Heart right ventricle (tissue), 16 donors: ENCODE results near the gene SNRPA. TPM values are rescaled to one million over a fixed set of nuclear protein-coding genes. Genes with fewer than 3 reads are reported as not detected.
"Not testable (repeated sequence)": the region's sequence is repeated elsewhere in the genome, so short reads cannot be mapped to it uniquely, and the experiment has no call there.

Experiments
- ATAC-seq, 8 donors: fragments of 200-7000 bp; cut with Tn5 transposase; one replicate each; pipeline ENCODE4 v1.9.1; 2020; ENCODE audit warnings: mild to moderate bottlenecking in 8 of 8, moderate library complexity in 8 of 8, moderate number of reproducible peaks in 1 of 8
- DNase-seq, 2 donors: peaks; one replicate each; pipeline ENCODE4 v3.0.0-alpha.2; 2020
- H3K27ac ChIP-seq, 10 donors: fragments of 200-600 bp; sonication (generic) in 2 of 10; one replicate each; pipeline versions ENCODE4 v1.5.0 to v1.8.0; 2020 to 2022; ENCODE audit warnings: mild to moderate bottlenecking in 3 of 10
- H3K27me3 ChIP-seq, 7 donors: fragments of 200-600 bp; one replicate each; pipeline ENCODE4 v1.8.0; 2021 to 2022; ENCODE audit warnings: mild to moderate bottlenecking in 2 of 7
- H3K36me3 ChIP-seq, 9 donors: fragments of 200-600 bp; sonication (generic) in 1 of 9; one replicate each; pipeline versions ENCODE4 v1.5.0 to v1.8.0; 2020 to 2022; ENCODE audit warnings: mild to moderate bottlenecking in 2 of 9
- H3K4me1 ChIP-seq, 9 donors: fragments of 200-600 bp; sonication (generic) in 1 of 9; one replicate each; pipeline versions ENCODE4 v1.5.0 to v1.8.0; 2020 to 2022; ENCODE audit warnings: mild to moderate bottlenecking in 4 of 9
- H3K4me3 ChIP-seq, 10 donors: fragments of 200-600 bp; sonication (generic) in 2 of 10; one replicate each; pipeline versions ENCODE4 v1.5.0 to v1.8.0; 2020 to 2022; ENCODE audit warnings: mild to moderate bottlenecking in 7 of 10, moderate library complexity in 2 of 10
- H3K9me3 ChIP-seq, 11 donors: fragments of 200-600 bp in 10 of 11; sonication (generic) in 2 of 11; one replicate each; pipeline versions ENCODE4 v1.5.0 to v1.8.0; 2013 to 2022; ENCODE audit warnings: mild to moderate bottlenecking in 2 of 11, control low read depth in 1 of 11, moderate library complexity in 1 of 11
- WGBS, 2 donors: extraction: QIAGEN DNeasy Blood & Tissue Kit; methylation state at CpG; one replicate each; pipeline ENCODE4 v1.1.7; 2013; ENCODE audit warnings: inconsistent platforms in 1 of 2; 5-methylcytosine and 5-hydroxymethylcytosine counted together
- intact Hi-C, 10 donors: fragments of 100-400 bp; cut with DNase I; formaldehyde crosslinking; loops; one replicate each; pipeline versions ENCODE4 v1.11.1 to v1.14.2; 2022
- polyA plus RNA-seq, 2 donors: library from polyadenylated mRNA; stranded (reverse); fragments of 200-250 nt; gene quantifications; one replicate each; pipeline ENCODE4 v1.2.3, GENCODE V29; 2013
- total RNA-seq, 10 donors: library from RNA; stranded (reverse); fragmentation: NEBNext Ultra II Directional in 3 of 10; extraction: Animal tissue kit (Norgen Biotek cat#: 25700) in 3 of 10; gene quantifications; one replicate each; pipeline versions ENCODE4 v1.2.1 to v1.2.4, GENCODE V29; 2021 to 2023
- TF ChIP-seq, protein P1 (sequence below), 9 donors: fragments of 200-600 bp; sonication (generic) in 2 of 9; IDR thresholded peaks; one replicate each; pipeline versions ENCODE4 v1.5.0 to v1.8.0; 2021 to 2022; ENCODE audit warnings: antibody characterized with exemption in 9 of 9, mild to moderate bottlenecking in 5 of 9, moderate library complexity in 1 of 9
- donor health status: Arrhythmogenic right ventricular cardiomyopathy.
- donor health status: ischemic (EF 13 %, LVEDD 7.1; RV severe dilation, severe dysfunction).
- donor health status: healthy with polysubstance abuse.
- donor health status: DM: no; HTN: yes; CAD: no.
- donor health status: DM: no; HTN: no; CAD: no.
- donor health status: ischemic (EF 25% LVEDD 6.9; RV normal size, moderate dysfunction).
- donor health status: ischemic (EF 25% LVEDD 5.7; RV mildly dilated, moderate dysfunction).
- donor health status: healthy.
- donor health status: DM: yes; HTN: yes; CAD: no.
- donor health status: Ischemic cardiomyopathy.
- donor health status: ischemic (EF 35%, LVEDD 5.7; RV mildly dilated, moderate dysfunction).
- donor health status: nonischemic (EF 11% LVEDD 7.7; RV severe dilation, severe dysfunction).
- donor health status: DM: yes; HTN: yes; CAD: no.
- donor health status: PGD.
- donor health status: ischemic (EF 29% LVEDD 5.4; RV normal size, mild dysfunction).
- donor health status: nonischemic (EF 23%, LVEDD 6.1; RV moderate dilation, normal function).

SNRPA gene
- total and polyA plus RNA-seq, 12 donors, result 24.0 to 40.6 (median 35.0) TPM

DNA sequence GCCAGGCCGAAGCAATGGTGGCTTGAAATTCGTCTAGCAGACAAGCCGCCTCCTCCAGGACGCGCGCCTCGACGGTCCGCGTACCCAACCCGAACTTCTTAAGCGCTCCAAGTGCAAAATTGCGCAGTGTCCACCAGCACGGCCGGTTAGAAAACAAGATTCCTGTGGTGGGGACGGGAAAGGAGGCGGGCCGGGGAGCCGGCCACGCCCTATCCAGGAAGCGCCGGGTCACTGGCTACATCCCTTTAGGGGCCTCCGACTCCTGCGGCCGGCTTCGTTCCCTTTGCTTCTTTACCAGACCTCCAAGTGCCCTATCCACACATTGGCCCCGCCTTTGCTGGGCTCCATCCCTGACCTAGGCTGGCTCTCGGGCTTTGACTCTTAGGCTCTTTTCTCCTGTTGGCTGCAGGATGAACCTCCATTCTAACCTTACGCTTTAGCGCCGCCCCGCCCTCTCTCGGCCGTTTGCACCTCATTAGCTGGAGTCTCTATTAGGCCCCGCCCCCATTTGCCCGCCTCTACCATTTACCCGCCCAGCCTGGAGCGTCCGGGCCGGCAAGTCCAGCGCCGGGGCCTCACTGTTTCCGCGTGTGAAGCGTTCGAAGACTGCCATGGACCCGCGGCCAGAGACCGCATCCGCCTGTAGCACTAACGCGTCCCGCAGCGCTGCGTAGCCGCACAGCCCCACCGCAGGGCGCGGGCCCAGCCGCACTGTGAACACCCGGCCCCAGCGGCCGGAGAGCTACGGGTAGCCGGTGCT, 59.8 kb downstream of the SNRPA start:
- WGBS, 2 donors, result 1 to 4% methylated on average over 52 to 64 of the region's 65 CpGs
- Histone ChIP-seq H3K4me1 (peaks cover 12 to 72% (median 55%) of the 10 kb centered on the region in 9 donors), H3K4me3 (peak overlapping the region; percentile 10 to 64 (median 54)), H3K36me3 (peaks cover 0 to 33% (median 11%) of the 10 kb centered on the region in 9 donors), H3K27ac (peak overlapping the region in 9 of 10 donors; percentile 68 to 91 (median 79))
- DNase-seq, result peak; percentile 76 to 81
- not testable (repeated sequence) for H3K27me3 ChIP-seq, H3K9me3 ChIP-seq
- TF ChIP-seq, protein P1, sequence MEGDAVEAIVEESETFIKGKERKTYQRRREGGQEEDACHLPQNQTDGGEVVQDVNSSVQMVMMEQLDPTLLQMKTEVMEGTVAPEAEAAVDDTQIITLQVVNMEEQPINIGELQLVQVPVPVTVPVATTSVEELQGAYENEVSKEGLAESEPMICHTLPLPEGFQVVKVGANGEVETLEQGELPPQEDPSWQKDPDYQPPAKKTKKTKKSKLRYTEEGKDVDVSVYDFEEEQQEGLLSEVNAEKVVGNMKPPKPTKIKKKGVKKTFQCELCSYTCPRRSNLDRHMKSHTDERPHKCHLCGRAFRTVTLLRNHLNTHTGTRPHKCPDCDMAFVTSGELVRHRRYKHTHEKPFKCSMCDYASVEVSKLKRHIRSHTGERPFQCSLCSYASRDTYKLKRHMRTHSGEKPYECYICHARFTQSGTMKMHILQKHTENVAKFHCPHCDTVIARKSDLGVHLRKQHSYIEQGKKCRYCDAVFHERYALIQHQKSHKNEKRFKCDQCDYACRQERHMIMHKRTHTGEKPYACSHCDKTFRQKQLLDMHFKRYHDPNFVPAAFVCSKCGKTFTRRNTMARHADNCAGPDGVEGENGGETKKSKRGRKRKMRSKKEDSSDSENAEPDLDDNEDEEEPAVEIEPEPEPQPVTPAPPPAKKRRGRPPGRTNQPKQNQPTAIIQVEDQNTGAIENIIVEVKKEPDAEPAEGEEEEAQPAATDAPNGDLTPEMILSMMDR (IDR thresholded peaks at IDR 0.05), result peak in 4 of 9 donors; percentile 6 to 22 (median 17)
- intact Hi-C loops, result loop anchor here in 1 of 10 donors (5.0 kb wide), 1 partner anchor 321 kb away; no protein-coding TSS in a partner anchor
- peak; percentile 86 to 93 (median 91) for ATAC-seq

DNA sequence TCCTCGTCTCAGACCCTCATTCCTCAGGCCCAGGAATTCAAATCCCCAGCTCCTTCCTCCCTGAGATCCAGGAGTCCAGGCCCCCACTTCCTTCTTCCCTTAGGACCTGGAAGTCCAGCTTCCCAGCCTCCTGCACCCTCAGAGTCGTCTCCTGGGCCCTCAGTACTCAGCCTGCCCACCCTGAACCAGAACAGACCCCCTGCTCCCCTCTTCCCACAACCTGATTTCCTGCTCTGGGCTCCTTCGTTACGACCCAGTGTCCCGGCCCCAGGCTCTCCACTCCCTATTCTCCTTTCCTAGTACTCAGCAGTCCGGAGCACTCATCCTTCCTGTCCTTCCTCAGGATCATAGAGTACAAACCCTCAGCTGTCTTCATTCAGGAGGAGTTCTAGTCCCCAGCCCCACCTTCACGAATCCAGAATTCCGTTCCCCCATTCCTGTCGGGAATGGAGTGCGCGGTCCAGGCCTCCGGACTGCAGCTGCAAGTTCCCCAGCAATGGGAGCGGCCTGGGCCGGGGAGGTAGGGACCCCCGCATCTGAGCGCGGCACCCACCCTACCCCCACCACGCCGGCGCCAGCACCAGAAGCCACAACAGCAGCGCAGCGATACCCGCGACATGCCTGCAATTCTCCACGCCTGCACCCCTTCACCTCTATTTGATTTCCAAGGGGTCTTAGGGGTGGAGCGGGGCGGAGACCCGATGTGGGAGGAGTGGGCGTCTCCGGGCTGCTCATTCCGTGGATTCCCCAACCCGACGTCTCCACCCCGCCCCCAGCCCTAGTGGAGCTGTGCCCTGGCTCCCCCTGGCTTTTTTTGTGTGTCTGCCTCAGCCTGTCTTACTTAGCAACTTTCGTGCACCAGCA, 60.7 kb downstream of the SNRPA start:
- Histone ChIP-seq H3K36me3 (peaks cover 0 to 33% (median 11%) of the 10 kb centered on the region in 9 donors), H3K4me3 (peak overlapping the region; percentile 10 to 64 (median 54)), H3K9me3 (no peaks in the 10 kb centered on the region), H3K4me1 (peaks cover 10 to 63% (median 46%) of the 10 kb centered on the region in 9 donors), H3K27ac (peak overlapping the region in 9 of 10 donors; percentile 68 to 91 (median 79)), H3K27me3 (no peaks in the 10 kb centered on the region)
- WGBS, 2 donors, result 36 to 40% methylated on average over 35 of the region's 35 CpGs
- no peak for DNase-seq
- TF ChIP-seq, protein P1 (IDR thresholded peaks at IDR 0.05), result no peak
- intact Hi-C loops, result loop anchor here in 1 of 10 donors (5.0 kb wide), 1 partner anchor 321 kb away; no protein-coding TSS in a partner anchor
- no peak for ATAC-seq

DNA sequence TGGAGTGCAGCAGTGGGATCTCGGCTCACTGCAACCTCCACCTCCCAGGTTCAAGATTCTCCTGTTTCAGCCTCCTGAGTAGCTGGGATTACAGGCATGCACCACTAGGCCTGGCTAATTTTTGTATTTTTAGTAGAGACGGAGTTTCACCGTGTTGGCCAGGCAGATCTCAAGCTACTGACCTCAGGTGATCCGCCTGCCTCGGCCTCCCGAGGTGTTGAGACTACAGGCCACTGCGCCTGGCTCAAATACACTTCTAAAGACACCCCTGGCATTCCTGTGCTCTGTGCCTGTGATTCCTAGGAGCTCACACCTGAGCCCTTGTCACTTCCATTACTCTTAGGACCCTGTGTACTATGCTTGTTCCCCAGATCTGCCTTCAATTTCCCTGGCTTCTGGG, 61.6 kb downstream of the SNRPA start:
- 91 to 95% methylated on average over 7 of the region's 7 CpGs for WGBS, 2 donors
- intact Hi-C loops, result loop anchor here in 1 of 10 donors (5.0 kb wide), 1 partner anchor 320 kb away; no protein-coding TSS in a partner anchor
- Histone ChIP-seq H3K36me3 (peaks cover 0 to 25% (median 8%) of the 10 kb centered on the region in 9 donors), H3K4me1 (peaks cover 4 to 55% (median 37%) of the 10 kb centered on the region in 9 donors)
- DNase-seq, H3K27ac ChIP-seq, H3K27me3 ChIP-seq, H3K9me3 ChIP-seq, H3K4me3 ChIP-seq, ATAC-seq: not testable (repeated sequence)

DNA sequence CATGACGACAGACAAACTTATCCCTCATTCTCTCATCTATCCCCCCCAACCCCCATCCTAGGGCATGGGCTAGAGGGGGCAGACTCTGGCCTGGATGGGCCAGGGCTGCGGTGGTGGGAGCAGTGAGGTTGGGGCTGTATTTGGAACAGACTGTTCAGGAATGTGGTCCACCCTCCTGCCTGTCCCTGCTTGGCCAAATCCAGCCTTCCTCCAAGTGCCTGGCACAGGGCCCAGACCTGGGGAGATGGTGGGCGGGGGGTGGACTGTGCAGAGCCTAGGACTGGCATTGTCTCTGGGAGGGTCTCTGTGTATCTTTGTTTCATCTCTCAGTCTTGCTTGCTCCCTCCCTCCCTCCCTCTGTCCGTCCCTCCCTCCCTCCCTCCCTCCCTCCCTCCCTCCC, 62.2 kb downstream of the SNRPA start:
- Histone ChIP-seq H3K4me3 (no peak overlapping the region), H3K4me1 (peaks cover 2 to 48% (median 33%) of the 10 kb centered on the region in 9 donors), H3K27ac (no peak overlapping the region), H3K36me3 (peaks cover 0 to 19% (median 6%) of the 10 kb centered on the region in 9 donors), H3K9me3 (no peaks in the 10 kb centered on the region), H3K27me3 (no peaks in the 10 kb centered on the region)
- DNase-seq (no peak), ATAC-seq (no peak)
- TF ChIP-seq, protein P1 (IDR thresholded peaks at IDR 0.05), result no peak
- WGBS, 2 donors, result 9 to 19% methylated on average over 4 of the region's 4 CpGs
- intact Hi-C loops, result loop anchor here in 1 of 10 donors (5.0 kb wide), 1 partner anchor 319 kb away; no protein-coding TSS in a partner anchor

Other genes starting within 250 kb of the SNRPA start
- gene SHKBP1, start 174.3 kb upstream of the SNRPA start, total RNA-seq, result 10 to 100 TPM; 12.0 to 31.5 (median 15.9) TPM
- gene SHKBP1, start 174.3 kb upstream of the SNRPA start, polyA plus RNA-seq, result 10 to 100 TPM; 42.8 to 43.1 TPM
- gene LTBP4, start 149.8 kb upstream of the SNRPA start, total RNA-seq, result 100 to 1,000 TPM; 139 to 263 (median 244) TPM
- gene LTBP4, start 149.8 kb upstream of the SNRPA start, polyA plus RNA-seq, result 100 to 1,000 TPM; 114 to 191 TPM
- 10 to 100 TPM in 5 of 10 donors, 1 to 10 TPM in 5; 7.1 to 15.3 (median 10.0) TPM for gene NUMBL, start 60.6 kb upstream of the SNRPA start, total RNA-seq
- 10 to 100 TPM; 11.2 to 14.0 TPM for gene NUMBL, start 60.6 kb upstream of the SNRPA start, polyA plus RNA-seq
- 10 to 100 TPM; 17.9 to 34.3 (median 27.3) TPM for gene COQ8B, start 34.3 kb upstream of the SNRPA start, total RNA-seq
- 10 to 100 TPM; 26.3 to 34.4 TPM for gene COQ8B, start 34.3 kb upstream of the SNRPA start, polyA plus RNA-seq
- 10 to 100 TPM in 3 of 10 donors, 1 to 10 TPM in 7; 6.2 to 15.3 (median 9.1) TPM for gene ITPKC, start 34.1 kb upstream of the SNRPA start, total RNA-seq
- gene ITPKC, start 34.1 kb upstream of the SNRPA start, polyA plus RNA-seq, result 10 to 100 TPM; 16.8 to 17.3 TPM
- gene ACTMAP, start 726 bp upstream of the SNRPA start, total RNA-seq, result 10 to 100 TPM in 2 of 10 donors, 1 to 10 TPM in 8; 5.3 to 11.4 (median 8.4) TPM
- 10 to 100 TPM in 1 of 2 donors, 1 to 10 TPM in 1; 3.6 to 12.8 TPM for gene ACTMAP, start 726 bp upstream of the SNRPA start, polyA plus RNA-seq
- gene MIA, start 24.3 kb downstream of the SNRPA start, total RNA-seq, result 1 to 10 TPM in 3 of 10 donors, under 1 TPM in 2, not detected in 5; 0.63 to 1.7 (median 1.0) TPM
- 1 to 10 TPM; 2.0 to 2.4 TPM for gene MIA, start 24.3 kb downstream of the SNRPA start, polyA plus RNA-seq
- 10 to 100 TPM; 11.0 to 25.2 (median 13.5) TPM for gene RAB4B, start 27.0 kb downstream of the SNRPA start, total RNA-seq
- gene RAB4B, start 27.0 kb downstream of the SNRPA start, polyA plus RNA-seq, result 10 to 100 TPM; 26.8 to 62.5 TPM
- 10 to 100 TPM; 31.8 to 78.3 (median 42.8) TPM for gene EGLN2, start 48.0 kb downstream of the SNRPA start, total RNA-seq
- gene EGLN2, start 48.0 kb downstream of the SNRPA start, polyA plus RNA-seq, result 10 to 100 TPM; 75.3 to 78.6 TPM
- not detected for gene CYP2A6, start 99.2 kb downstream of the SNRPA start, total RNA-seq
- gene CYP2A6, start 99.2 kb downstream of the SNRPA start, polyA plus RNA-seq, result not detected
- gene CYP2A7, start 131.0 kb downstream of the SNRPA start, total RNA-seq, result not detected
- gene CYP2A7, start 131.0 kb downstream of the SNRPA start, polyA plus RNA-seq, result not detected
- not detected for gene CYP2B6, start 240.1 kb downstream of the SNRPA start, total RNA-seq
- gene CYP2B6, start 240.1 kb downstream of the SNRPA start, polyA plus RNA-seq, result not detected